AG04450 (cell line): Measurements from ENCODE around the gene A1BG. TPM values are rescaled to one million over a fixed set of nuclear protein-coding genes. Genes with fewer than 3 reads are reported as not detected.
"Not testable (repeated sequence)": the region's sequence is repeated elsewhere in the genome, so short reads cannot be mapped to it uniquely, and the experiment has no call there.

Experiments
- CTCF ChIA-PET: fragments of 300-600, 350-600 bp; formaldehyde crosslinking; extraction: SDS; loops from one replicate; lab custom pipeline; 2022; ENCODE audit warnings: antibody characterized with exemption, inconsistent platforms; lab: Charles Lee
- POLR2A ChIA-PET: fragments of 350-600 bp; formaldehyde crosslinking; extraction: SDS; loops from one replicate; lab custom pipeline; 2021; ENCODE audit warnings: antibody characterized with exemption, inconsistent platforms; lab: Yijun Ruan, JAX
- DNase-seq: peaks from one replicate; pipeline ENCODE4 v3.0.0-alpha.2; 2011; ENCODE audit warnings: low read depth, low spot score
- H3K27ac ChIP-seq: one replicate; pipeline ENCODE4 v1.5.1; 2012; ENCODE audit warnings: low read depth, low read length, control low read depth
- H3K27me3 ChIP-seq: one replicate; pipeline ENCODE4 v1.6.0; 2012; ENCODE audit warnings: low read length; ENCODE audit not compliant: control insufficient read depth, insufficient read depth
- H3K4me3 ChIP-seq: 2 replicates; pipeline ENCODE4 v1.5.1; 2011; ENCODE audit warnings: mild to moderate bottlenecking, low read depth, low read length, control low read depth
- H3K9me3 ChIP-seq: 2 replicates; pipeline ENCODE4 v1.5.1; 2012; ENCODE audit warnings: low read length; ENCODE audit not compliant: control insufficient read depth, insufficient read depth
- polyA plus RNA-seq: library from polyadenylated mRNA; depleted of rRNA; stranded (reverse); fragments of >200 nt; gene quantifications from 2 replicates; pipeline ENCODE4 v1.2.3, GENCODE V29; 2011
- TF ChIP-seq, protein P1 (sequence below): IDR thresholded peaks from 2 replicates; pipeline ENCODE4 v1.5.1; 2011; ENCODE audit warnings: low read depth, low read length, control low read depth, inconsistent platforms

The A1BG gene
- polyA plus RNA-seq, 1 experiment: 7.5 TPM

- ChIA-PET CTCF (no interaction called here), POLR2A (no interaction called here)
- Histone ChIP-seq H3K9me3 (peaks cover 22% of the 10 kb centered on the region; the same call in 1 of the 2 replicates), H3K4me3 (no peak overlapping the region), H3K27ac (no peak overlapping the region), H3K27me3 (peaks cover 2% of the 10 kb centered on the region)
- TF ChIP-seq, protein P1, sequence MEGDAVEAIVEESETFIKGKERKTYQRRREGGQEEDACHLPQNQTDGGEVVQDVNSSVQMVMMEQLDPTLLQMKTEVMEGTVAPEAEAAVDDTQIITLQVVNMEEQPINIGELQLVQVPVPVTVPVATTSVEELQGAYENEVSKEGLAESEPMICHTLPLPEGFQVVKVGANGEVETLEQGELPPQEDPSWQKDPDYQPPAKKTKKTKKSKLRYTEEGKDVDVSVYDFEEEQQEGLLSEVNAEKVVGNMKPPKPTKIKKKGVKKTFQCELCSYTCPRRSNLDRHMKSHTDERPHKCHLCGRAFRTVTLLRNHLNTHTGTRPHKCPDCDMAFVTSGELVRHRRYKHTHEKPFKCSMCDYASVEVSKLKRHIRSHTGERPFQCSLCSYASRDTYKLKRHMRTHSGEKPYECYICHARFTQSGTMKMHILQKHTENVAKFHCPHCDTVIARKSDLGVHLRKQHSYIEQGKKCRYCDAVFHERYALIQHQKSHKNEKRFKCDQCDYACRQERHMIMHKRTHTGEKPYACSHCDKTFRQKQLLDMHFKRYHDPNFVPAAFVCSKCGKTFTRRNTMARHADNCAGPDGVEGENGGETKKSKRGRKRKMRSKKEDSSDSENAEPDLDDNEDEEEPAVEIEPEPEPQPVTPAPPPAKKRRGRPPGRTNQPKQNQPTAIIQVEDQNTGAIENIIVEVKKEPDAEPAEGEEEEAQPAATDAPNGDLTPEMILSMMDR: no peak
- DNase-seq: no peak
Observed at GRCh38 chr19:58350001-58350861, 3.1 kb downstream of the A1BG start.

DNA sequence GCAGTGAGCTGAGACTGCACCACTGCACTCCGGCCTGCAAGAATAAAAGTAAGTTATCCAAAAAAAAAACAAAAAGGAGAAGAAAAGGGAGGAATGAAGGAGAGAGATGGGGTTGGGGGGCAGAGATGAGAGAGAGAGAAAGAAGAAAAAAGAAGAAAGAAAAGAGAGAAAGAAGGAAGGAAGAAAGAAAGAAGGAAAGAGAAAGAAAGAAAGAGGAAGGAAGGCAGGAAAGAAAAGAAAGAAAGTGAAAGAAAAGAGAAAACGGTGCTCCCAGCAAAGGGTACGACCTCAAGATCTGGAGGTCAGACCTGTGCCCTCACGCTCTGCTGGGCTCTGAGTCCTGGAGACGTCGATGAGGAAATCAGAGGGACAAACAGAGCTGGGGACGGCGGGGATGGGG is 3.7 kb downstream of the A1BG start:
- peaks cover 22% of the 10 kb centered on the region; the same call in 1 of the 2 replicates for H3K9me3 ChIP-seq
- no peak overlapping the region for H3K4me3 ChIP-seq
- CTCF ChIA-PET: no interaction called here
- DNase-seq: no peak
- no peak overlapping the region for H3K27ac ChIP-seq
- H3K27me3 ChIP-seq: peaks cover 2% of the 10 kb centered on the region
- POLR2A ChIA-PET: no interaction called here
- TF ChIP-seq, protein P1: no peak

GRCh38 chr19:58348080-58348479 is 5.2 kb downstream of the A1BG start:
- CTCF ChIA-PET: interaction anchor here (1.0 kb wide), 2 partner anchors 9 to 115 kb away, joined by 3 to 4 read pairs; no protein-coding TSS in a partner anchor
- H3K27ac ChIP-seq, H3K27me3 ChIP-seq, DNase-seq: not testable (repeated sequence)
- POLR2A ChIA-PET: interaction anchor here (0.6 to 2.9 kb wide), 7 partner anchors 8 to 43 kb away, joined by 3 to 17 read pairs (median 5); partner anchors contain the start of genes ERVK3-1, ZNF497, ZNF837 and ZSCAN22
- Histone ChIP-seq H3K4me3 (peak overlapping the region; percentile 83), H3K9me3 (peaks cover 22% of the 10 kb centered on the region; the same call in 1 of the 2 replicates)

DNA sequence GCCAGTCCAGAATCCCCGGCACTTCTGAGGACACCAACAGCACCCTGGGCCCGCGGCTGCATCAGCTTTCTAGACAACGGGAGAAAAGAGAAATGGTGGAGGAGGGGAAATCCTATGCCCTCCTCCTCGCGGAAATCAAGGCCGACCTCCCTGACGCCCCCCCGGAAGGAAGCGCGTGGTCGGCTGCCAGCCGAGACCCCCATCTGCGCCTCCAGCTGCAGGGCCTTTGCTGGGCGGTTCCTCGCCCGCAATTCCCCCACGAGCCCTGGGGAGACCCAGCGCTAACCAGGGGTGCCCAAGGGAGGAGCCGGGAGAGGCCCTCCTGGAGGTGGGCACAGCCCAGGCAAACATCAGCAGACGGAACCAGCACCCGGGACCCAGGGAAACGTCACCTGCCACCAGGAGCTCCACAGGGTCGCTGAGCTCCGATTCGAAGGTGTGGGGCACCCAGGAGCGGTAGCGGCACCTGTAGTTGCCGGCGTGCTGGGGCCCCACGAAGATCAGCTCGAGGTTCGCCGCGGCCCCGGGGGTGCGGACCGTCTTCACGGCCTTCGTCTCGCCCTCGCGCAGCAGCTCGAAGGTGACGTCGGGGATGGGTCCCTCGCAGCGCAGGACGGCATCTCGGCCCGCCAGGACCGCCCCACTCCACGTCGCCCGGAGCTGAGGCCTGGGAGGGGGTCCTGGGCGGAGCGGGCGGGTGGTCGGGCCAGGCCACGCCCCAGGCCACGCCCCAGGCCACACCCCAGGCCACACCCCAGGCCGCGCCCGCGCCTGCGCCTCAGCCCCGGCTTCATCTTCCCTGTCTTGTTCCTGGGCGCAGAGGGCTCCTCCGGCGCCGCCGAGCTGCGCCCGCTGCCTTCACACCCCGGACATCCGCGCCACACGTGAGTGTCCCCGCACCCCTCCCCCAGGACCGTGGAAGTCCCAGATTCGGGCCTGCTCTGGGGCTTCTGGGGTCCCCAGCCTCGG is 6.0 kb downstream of the A1BG start:
- POLR2A ChIA-PET: interaction anchor here (0.6 to 2.9 kb wide), 6 partner anchors 9 to 42 kb away, joined by 3 to 17 read pairs (median 6); partner anchors contain the start of genes ERVK3-1, ZNF497, ZNF837 and ZSCAN22
- TF ChIP-seq, protein P1: no peak
- H3K9me3 ChIP-seq: peaks cover 22% of the 10 kb centered on the region; the same call in 1 of the 2 replicates
- peak overlapping the region; percentile 83 for H3K4me3 ChIP-seq
- H3K27ac ChIP-seq: peak overlapping the region; percentile 31
- no peak for DNase-seq
- H3K27me3 ChIP-seq: no peaks in the 10 kb centered on the region
- CTCF ChIA-PET: interaction anchor here (1.0 kb wide), 2 partner anchors 8 to 116 kb away, joined by 3 to 4 read pairs; no protein-coding TSS in a partner anchor

- TF ChIP-seq, protein P1: no peak
- no peak for DNase-seq
- H3K27me3 ChIP-seq: no peaks in the 10 kb centered on the region
- no peak overlapping the region for H3K27ac ChIP-seq
- CTCF ChIA-PET: no interaction called here
- POLR2A ChIA-PET: interaction anchor here (2.8 kb wide), 1 partner anchor 19 kb away, joined by 9 read pairs; the partner anchor contains the start of gene ZSCAN22
- peaks cover 12% of the 10 kb centered on the region; the same call in 1 of the 2 replicates for H3K9me3 ChIP-seq
- no peak overlapping the region for H3K4me3 ChIP-seq
Observed at GRCh38 chr19:58345558-58345957, 7.7 kb downstream of the A1BG start.
